MM.1S (cell line): ENCODE data around the gene ZXDC.

ENCODE experiments used
- DNase-seq: peaks from one replicate; pipeline ENCODE4 v3.0.0-alpha.2; 2015
- H2AFZ ChIP-seq: fragments of 300-600 bp; sonication (generic); 2 replicates; pipeline ENCODE4 v1.6.0; 2016; ENCODE audit warnings: antibody characterized with exemption, low read length
- H3F3A ChIP-seq: fragments of 300-600 bp; sonication (generic); 2 replicates; pipeline ENCODE4 v1.6.1; 2016; ENCODE audit warnings: mild to moderate bottlenecking, antibody characterized with exemption, low read length, moderate library complexity, mixed read lengths; ENCODE audit not compliant: insufficient read depth
- H3K27ac ChIP-seq: fragments of 300-600 bp; sonication (generic); 2 replicates; pipeline ENCODE4 v1.5.1; 2016; ENCODE audit warnings: mild to moderate bottlenecking, low read length
- H3K27me3 ChIP-seq: fragments of 300-600 bp; sonication (generic); replicated peaks from 2 replicates; pipeline ENCODE4 v1.6.0; 2016; ENCODE audit warnings: low read length; ENCODE audit not compliant: insufficient read depth
- H3K36me3 ChIP-seq: fragments of 300-600 bp; sonication (generic); replicated peaks from 2 replicates; pipeline ENCODE4 v1.6.1; 2016; ENCODE audit warnings: mild to moderate bottlenecking, low read length, mixed read lengths; ENCODE audit not compliant: insufficient read depth
- H3K4me1 ChIP-seq: fragments of 300-600 bp; sonication (generic); 2 replicates; pipeline ENCODE4 v1.6.1; 2016; ENCODE audit warnings: low read length, mixed read lengths
- H3K4me2 ChIP-seq: fragments of 300-600 bp; sonication (generic); 2 replicates; pipeline ENCODE4 v1.6.0; 2016; ENCODE audit warnings: low read depth, low read length
- H3K4me3 ChIP-seq: fragments of 300-600 bp; sonication (generic); 2 replicates; pipeline ENCODE4 v1.5.1; 2016; ENCODE audit warnings: low read length, mixed read lengths
- H3K79me2 ChIP-seq: fragments of 300-600 bp; sonication (generic); 2 replicates; pipeline ENCODE4 v1.6.1; 2016; ENCODE audit warnings: mixed run types, low read length, mixed read lengths
- H3K9ac ChIP-seq: fragments of 300-600 bp; sonication (generic); 2 replicates; pipeline ENCODE4 v1.6.1; 2016; ENCODE audit warnings: low read length, mixed read lengths
- H3K9me2 ChIP-seq: fragments of 300-600 bp; sonication (generic); replicated peaks from 2 replicates; pipeline ENCODE4 v1.6.1; 2016; ENCODE audit warnings: mild to moderate bottlenecking, low read length, mixed read lengths; ENCODE audit not compliant: insufficient read depth
- H3K9me3 ChIP-seq: fragments of 300-600 bp; sonication (generic); replicated peaks from 2 replicates; pipeline ENCODE4 v1.6.1; 2016; ENCODE audit warnings: mild to moderate bottlenecking, low read length, mixed read lengths; ENCODE audit not compliant: insufficient read depth
- H4K20me1 ChIP-seq: fragments of 300-600 bp; sonication (generic); 2 replicates; pipeline ENCODE4 v1.6.1; 2016; ENCODE audit warnings: mild to moderate bottlenecking, low read length, moderate library complexity, mixed read lengths; ENCODE audit not compliant: insufficient read depth
- EZH2 ChIP-seq: fragments of 300-600 bp; sonication (generic); optimal IDR thresholded peaks from 2 replicates; pipeline ENCODE3; 2017; ENCODE audit warnings: low read depth, mild to moderate bottlenecking, antibody characterized with exemption, low read length, mixed read lengths
- EZH2phosphoT487 ChIP-seq: fragments of 300-600 bp; sonication (generic); IDR thresholded peaks from 2 replicates; pipeline ENCODE4 v1.6.1; 2018; ENCODE audit warnings: antibody characterized with exemption, low read length
- TF ChIP-seq, protein P1 (sequence below): fragments of 300-600 bp; sonication (generic); IDR thresholded peaks from 2 replicates; pipeline ENCODE4 v1.5.1; 2016; ENCODE audit warnings: antibody characterized with exemption, low read length, mixed read lengths

The ZXDC gene

DNA sequence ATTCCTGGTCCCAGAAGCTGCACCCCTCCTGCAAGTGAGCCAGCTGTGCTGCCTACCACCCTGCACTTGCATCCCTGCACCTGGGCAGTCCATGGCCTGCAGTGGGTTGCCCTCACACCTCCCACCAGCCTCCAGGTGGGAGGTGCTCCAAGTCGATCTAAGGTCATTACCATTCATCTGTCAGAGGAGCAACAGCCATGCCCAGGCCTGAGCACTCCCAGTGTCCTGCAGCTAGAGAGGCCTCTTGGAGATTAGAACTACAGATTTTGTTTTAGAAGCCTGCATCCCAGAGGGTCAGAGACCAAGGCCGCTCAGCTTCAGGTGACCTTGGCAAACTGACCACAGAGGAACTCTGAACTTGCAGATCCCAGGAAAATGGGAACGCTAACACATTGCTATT lies 9.0 kb upstream of the ZXDC start:
- DNase-seq: no peak
- no peaks in the 10 kb centered on the region for H3K9me3 ChIP-seq

DNA sequence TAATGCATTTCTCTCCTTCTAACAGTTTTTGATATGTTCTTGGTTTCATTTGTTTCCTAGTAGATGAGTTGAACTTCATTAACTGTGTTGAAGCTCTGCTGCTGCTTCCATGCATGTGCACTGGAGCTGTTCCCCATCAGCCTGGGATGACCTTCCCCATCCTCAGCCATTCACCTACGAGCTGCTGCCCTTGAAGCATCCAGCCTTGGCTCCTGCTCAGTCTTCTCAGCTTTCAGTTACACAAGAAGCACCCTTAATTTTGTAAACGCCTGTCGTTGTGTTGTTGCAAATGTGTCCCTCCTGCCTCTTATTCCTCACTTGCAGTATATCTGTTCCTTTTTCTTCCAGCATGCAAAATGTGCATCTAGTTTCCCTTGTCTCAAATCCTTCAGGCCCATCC lies 8.5 kb upstream of the ZXDC start:
- Histone ChIP-seq H2AFZ (no peak overlapping the region), H3K27ac (no peak overlapping the region), H3K4me3 (no peak overlapping the region), H4K20me1 (no peaks in the 10 kb centered on the region), H3K79me2 (no peaks in the 10 kb centered on the region), H3K9me3 (no peaks in the 10 kb centered on the region), H3K4me1 (peaks cover 14% of the 10 kb centered on the region), H3K9me2 (no peaks in the 10 kb centered on the region), H3F3A (no peaks in the 10 kb centered on the region), H3K27me3 (no peaks in the 10 kb centered on the region), H3K4me2 (no peak overlapping the region), H3K36me3 (no peaks in the 10 kb centered on the region), H3K9ac (no peak overlapping the region)
- TF ChIP-seq EZH2 (no peak), EZH2phosphoT487 (no peak)
- TF ChIP-seq, protein P1, sequence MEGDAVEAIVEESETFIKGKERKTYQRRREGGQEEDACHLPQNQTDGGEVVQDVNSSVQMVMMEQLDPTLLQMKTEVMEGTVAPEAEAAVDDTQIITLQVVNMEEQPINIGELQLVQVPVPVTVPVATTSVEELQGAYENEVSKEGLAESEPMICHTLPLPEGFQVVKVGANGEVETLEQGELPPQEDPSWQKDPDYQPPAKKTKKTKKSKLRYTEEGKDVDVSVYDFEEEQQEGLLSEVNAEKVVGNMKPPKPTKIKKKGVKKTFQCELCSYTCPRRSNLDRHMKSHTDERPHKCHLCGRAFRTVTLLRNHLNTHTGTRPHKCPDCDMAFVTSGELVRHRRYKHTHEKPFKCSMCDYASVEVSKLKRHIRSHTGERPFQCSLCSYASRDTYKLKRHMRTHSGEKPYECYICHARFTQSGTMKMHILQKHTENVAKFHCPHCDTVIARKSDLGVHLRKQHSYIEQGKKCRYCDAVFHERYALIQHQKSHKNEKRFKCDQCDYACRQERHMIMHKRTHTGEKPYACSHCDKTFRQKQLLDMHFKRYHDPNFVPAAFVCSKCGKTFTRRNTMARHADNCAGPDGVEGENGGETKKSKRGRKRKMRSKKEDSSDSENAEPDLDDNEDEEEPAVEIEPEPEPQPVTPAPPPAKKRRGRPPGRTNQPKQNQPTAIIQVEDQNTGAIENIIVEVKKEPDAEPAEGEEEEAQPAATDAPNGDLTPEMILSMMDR: no peak
- no peak for DNase-seq

More for the DNA sequence above, 9.0 kb upstream of the ZXDC start:
- Histone ChIP-seq H3K4me3 (no peak overlapping the region), H3K4me1 (peaks cover 14% of the 10 kb centered on the region), H3K27ac (no peak overlapping the region), H3K9me2 (no peaks in the 10 kb centered on the region), H3K27me3 (no peaks in the 10 kb centered on the region), H3F3A (no peaks in the 10 kb centered on the region), H3K79me2 (no peaks in the 10 kb centered on the region), H2AFZ (no peak overlapping the region), H3K36me3 (no peaks in the 10 kb centered on the region), H3K9ac (no peak overlapping the region), H4K20me1 (no peaks in the 10 kb centered on the region), H3K4me2 (no peak overlapping the region)
- TF ChIP-seq, protein P1: no peak

GRCh38 chr3:126483321-126483761 lies 7.7 kb upstream of the ZXDC start:
- Histone ChIP-seq H4K20me1 (no peaks in the 10 kb centered on the region), H3K79me2 (no peaks in the 10 kb centered on the region), H3K4me2 (no peak overlapping the region), H3K4me3 (no peak overlapping the region), H3K36me3 (no peaks in the 10 kb centered on the region), H3F3A (no peaks in the 10 kb centered on the region), H3K27me3 (no peaks in the 10 kb centered on the region), H3K4me1 (peaks cover 14% of the 10 kb centered on the region), H3K9me2 (no peaks in the 10 kb centered on the region), H3K9me3 (no peaks in the 10 kb centered on the region), H2AFZ (no peak overlapping the region), H3K27ac (no peak overlapping the region), H3K9ac (no peak overlapping the region)
- TF ChIP-seq EZH2 (no peak), EZH2phosphoT487 (no peak)
- TF ChIP-seq, protein P1: no peak
- DNase-seq: no peak
